T-cell (primary cell): ENCODE measurements around the gene INPP5J. TPM values are rescaled to one million over a fixed set of nuclear protein-coding genes. Genes with fewer than 3 reads are reported as not detected.

ENCODE experiments used
- ATAC-seq, 4 experiments: fragments of 200-7000 bp in 3 of 4; fragments of 150-1000 bp in 1 of 4; cut with Tn5 transposase; replicated peaks in 1 of 4; 1 replicate in 3 of 4; 2 replicates in 1 of 4; pipeline ENCODE4 v1.10.0; 2021; ENCODE audit warnings: moderate library complexity in 3 of 4, mild to moderate bottlenecking in 2 of 4, moderate number of reproducible peaks in 1 of 4
- CTCF ChIA-PET, 2 donors: fragments of 300-600 bp; sonication (Branson Sonifier 250); formaldehyde crosslinking; loops; one replicate each; lab custom pipeline; 2022; ENCODE audit warnings: antibody characterized with exemption in 2 of 2; lab: Charles Lee
- POLR2A ChIA-PET, 2 donors: fragments of 300-600 bp; sonication (Branson Sonifier 250); formaldehyde crosslinking; loops; one replicate each; lab custom pipeline; 2022; ENCODE audit warnings: antibody characterized with exemption in 2 of 2; lab: Charles Lee
- DNase-seq, 35 experiments: peaks; one replicate each; pipeline versions ENCODE4 v3.0.0 to v3.0.0-alpha.2; 2013 to 2023
- H3K27ac ChIP-seq: one replicate; pipeline ENCODE4 v1.5.1; 2013; ENCODE audit warnings: low read length
- H3K27me3 ChIP-seq, 2 experiments: replicated peaks in 1 of 2; 1 replicate in 1 of 2; 2 replicates in 1 of 2; pipeline versions ENCODE4 v1.6.1 to v1.7.0; 2013; ENCODE audit warnings: low read length in 1 of 2, mixed read lengths in 1 of 2; ENCODE audit not compliant: control insufficient read depth in 2 of 2, insufficient read depth in 2 of 2; ENCODE audit errors: extremely low read depth in 1 of 2
- H3K36me3 ChIP-seq, 2 donors: 1 replicate in 1 of 2; 2 replicates in 1 of 2; pipeline versions ENCODE4 v1.6.1 to v1.7.0; 2013; ENCODE audit warnings: low read length in 1 of 2; ENCODE audit not compliant: control insufficient read depth in 2 of 2, insufficient read depth in 1 of 2; ENCODE audit errors: extremely low read depth in 1 of 2
- H3K4me1 ChIP-seq, 2 experiments: 1 replicate in 1 of 2; 2 replicates in 1 of 2; pipeline versions ENCODE4 v1.6.1 to v1.7.0; 2013; ENCODE audit warnings: low read length in 2 of 2, mixed read lengths in 1 of 2; ENCODE audit not compliant: insufficient read depth in 2 of 2, control insufficient read depth in 1 of 2; ENCODE audit errors: extremely low read depth in 1 of 2
- H3K4me3 ChIP-seq, 2 donors: 1 replicate in 1 of 2; 2 replicates in 1 of 2; pipeline versions ENCODE4 v1.5.1 to v1.7.0; 2013; ENCODE audit warnings: mild to moderate bottlenecking in 2 of 2, low read length in 1 of 2, moderate library complexity in 1 of 2; ENCODE audit not compliant: control insufficient read depth in 1 of 2; ENCODE audit errors: extremely low read depth in 1 of 2
- H3K9me3 ChIP-seq: 2 replicates; pipeline ENCODE4 v1.7.0; 2013
- H3K27ac Mint-ChIP-seq, 2 donors: one replicate each; pipeline ENCODE4 v1.8.0; 2020 to 2021; ENCODE audit warnings: mild to moderate bottlenecking in 2 of 2, mixed read lengths in 2 of 2
- H3K27me3 Mint-ChIP-seq, 2 donors: one replicate each; pipeline ENCODE4 v1.8.0; 2021 to 2022; ENCODE audit warnings: mixed read lengths in 2 of 2
- H3K36me3 Mint-ChIP-seq: one replicate; pipeline ENCODE4 v1.8.0; 2021; ENCODE audit warnings: mixed read lengths
- H3K4me1 Mint-ChIP-seq, 3 donors: one replicate each; pipeline ENCODE4 v1.8.0; 2020 to 2022; ENCODE audit warnings: mixed read lengths in 3 of 3, mild to moderate bottlenecking in 1 of 3
- H3K4me3 Mint-ChIP-seq, 3 donors: one replicate each; pipeline ENCODE4 v1.8.0; 2020 to 2022; ENCODE audit warnings: mild to moderate bottlenecking in 3 of 3, mixed read lengths in 3 of 3, moderate library complexity in 3 of 3
- H3K9me3 Mint-ChIP-seq, 3 donors: one replicate each; pipeline ENCODE4 v1.8.0; 2020 to 2022; ENCODE audit warnings: mixed read lengths in 3 of 3
- WGBS: methylation state at CpG from one replicate; pipeline ENCODE4 v1.1.5; 2013; ENCODE audit warnings: missing lambda C conversion rate; ENCODE audit not compliant: insufficient coverage; 5-methylcytosine and 5-hydroxymethylcytosine counted together
- total RNA-seq, 35 experiments: library from RNA in 6 of 35; stranded (reverse) in 6 of 35; fragments of 120-200 nt in 1 of 35; gene quantifications; one replicate each; pipeline versions ENCODE4 v1.2.1 to v1.2.4 and lab custom pipeline; 2013 to 2026

INPP5J gene
- total RNA-seq, 5 donors from 2014 or later (not counting 1 experiment from before 2014, with no cell fraction given): 0.23 to 1.1 (median 0.35) TPM

DNA sequence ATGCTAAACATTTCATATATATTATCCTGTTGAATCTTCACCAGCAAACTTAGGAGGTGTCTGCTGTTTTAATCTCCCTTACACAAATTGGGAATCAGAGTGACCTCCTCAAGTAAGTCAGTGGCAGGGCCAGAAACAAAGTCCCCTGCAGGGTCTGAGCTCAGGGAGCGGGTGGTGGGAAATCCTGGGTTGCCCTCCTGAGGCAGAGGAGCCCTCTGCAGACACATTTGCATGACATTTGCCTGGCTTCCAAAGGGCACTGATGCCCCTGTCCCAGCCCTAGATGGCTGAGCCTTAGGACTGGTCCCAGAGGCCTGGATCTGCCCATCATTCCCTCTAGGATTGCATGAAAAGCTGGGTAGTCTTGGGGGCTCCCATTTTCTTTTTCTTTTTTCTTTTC lies 2.1 kb upstream of the INPP5J start:
- Histone ChIP-seq H3K4me3 (no peak overlapping the region), H3K4me1 (no peaks in the 10 kb centered on the region), H3K36me3 (no peaks in the 10 kb centered on the region), H3K27me3 (peaks cover 0 to 2% of the 10 kb centered on the region in 2 experiments), H3K9me3 (no peaks in the 10 kb centered on the region), H3K27ac (no peak overlapping the region)
- POLR2A ChIA-PET: no interaction called here
- WGBS: 100% methylated on average over 1 of the region's 1 CpG
- Mint-ChIP-seq H3K4me1 (no peaks in the 10 kb centered on the region), H3K36me3 (no peaks in the 10 kb centered on the region), H3K27ac (no peak overlapping the region), H3K4me3 (no peak overlapping the region), H3K9me3 (no peaks in the 10 kb centered on the region), H3K27me3 (no peaks in the 10 kb centered on the region)
- CTCF ChIA-PET: interaction anchor here (0.5 kb wide), 2 partner anchors 12 to 387 kb away, joined by 3 read pairs; no protein-coding TSS in a partner anchor
- ATAC-seq (no peak), DNase-seq (no peak)

DNA sequence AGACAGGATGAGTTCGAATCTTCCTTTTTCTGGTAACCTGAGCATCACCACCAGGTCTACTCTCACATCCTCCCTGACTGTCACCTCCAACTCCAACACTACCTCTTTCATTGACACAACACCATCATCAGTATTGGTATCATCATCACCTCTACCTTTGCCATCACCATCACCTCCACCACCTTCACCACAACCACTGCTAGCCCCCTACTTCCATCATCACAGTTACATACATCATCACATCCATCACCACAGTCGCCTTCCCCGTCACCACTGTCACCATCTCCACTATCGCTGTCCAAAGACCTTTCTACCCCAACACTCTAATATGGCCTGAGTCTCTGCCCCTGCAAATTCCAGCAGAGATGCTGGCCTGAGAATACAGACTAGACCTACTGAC lies 1.4 kb upstream of the INPP5J start:
- Histone ChIP-seq H3K4me3 (no peak overlapping the region), H3K27ac (no peak overlapping the region), H3K4me1 (no peaks in the 10 kb centered on the region), H3K27me3 (peaks cover 0 to 2% of the 10 kb centered on the region in 2 experiments), H3K36me3 (no peaks in the 10 kb centered on the region), H3K9me3 (no peaks in the 10 kb centered on the region)
- H3K36me3 Mint-ChIP-seq: no peaks in the 10 kb centered on the region
- no peaks in the 10 kb centered on the region for H3K27me3 Mint-ChIP-seq
- no peaks in the 10 kb centered on the region for H3K4me1 Mint-ChIP-seq
- DNase-seq (no peak), ATAC-seq (no peak)
- no peak overlapping the region for H3K4me3 Mint-ChIP-seq
- no peak overlapping the region for H3K27ac Mint-ChIP-seq
- no peaks in the 10 kb centered on the region for H3K9me3 Mint-ChIP-seq
- ChIA-PET POLR2A (no interaction called here), CTCF (no interaction called here)
- no CpG with 5 or more reads among the region's 4 CpGs for WGBS

DNA sequence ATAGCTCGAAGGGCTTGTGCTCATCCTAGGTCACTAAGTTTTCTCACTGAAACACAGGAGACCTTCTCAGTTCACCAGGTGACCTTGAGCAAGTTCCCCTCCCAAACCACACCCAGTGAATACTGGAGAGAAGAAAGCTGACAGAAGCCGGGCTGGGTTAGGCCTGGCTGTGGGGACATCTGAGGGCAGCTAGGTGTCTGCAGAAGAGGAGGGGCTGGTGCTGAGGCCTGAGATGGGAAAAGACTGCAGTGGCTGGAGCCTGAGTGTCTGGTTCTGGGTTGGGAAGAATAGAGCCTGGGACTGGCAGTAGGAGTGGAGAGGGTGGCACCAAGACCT lies 602 bp upstream of the INPP5J start:
- POLR2A ChIA-PET: no interaction called here

DNA sequence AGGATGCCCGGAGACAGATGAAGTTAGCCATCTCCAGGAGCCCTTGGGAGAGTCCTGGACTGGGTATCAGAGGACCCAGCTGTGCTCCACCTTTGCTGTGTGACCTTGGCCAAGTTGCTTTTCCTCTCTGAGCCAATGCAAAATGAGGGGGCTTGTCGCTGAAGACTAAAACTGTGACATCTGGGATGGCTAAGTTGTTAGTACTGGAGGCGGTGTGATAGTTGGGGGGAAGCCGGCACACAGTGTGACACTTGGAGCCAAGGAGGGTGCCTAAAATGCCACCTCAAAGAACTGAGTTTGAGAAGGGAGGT lies 481 bp downstream of the INPP5J start:
- WGBS: 84% methylated on average over 4 of the region's 4 CpGs
- H3K27ac ChIP-seq: no peak overlapping the region
- no peaks in the 10 kb centered on the region for H3K36me3 ChIP-seq
- H3K27me3 ChIP-seq: peaks cover 0 to 10% of the 10 kb centered on the region in 2 experiments
- no peaks in the 10 kb centered on the region for H3K9me3 Mint-ChIP-seq
- no peaks in the 10 kb centered on the region for H3K9me3 ChIP-seq
- CTCF ChIA-PET: no interaction called here
- H3K4me3 Mint-ChIP-seq: no peak overlapping the region
- ATAC-seq: no peak
- no peak for DNase-seq
- H3K27me3 Mint-ChIP-seq: no peaks in the 10 kb centered on the region
- H3K4me3 ChIP-seq: no peak overlapping the region
- H3K4me1 ChIP-seq: no peaks in the 10 kb centered on the region
- no peak overlapping the region for H3K27ac Mint-ChIP-seq
- no peaks in the 10 kb centered on the region for H3K36me3 Mint-ChIP-seq
- H3K4me1 Mint-ChIP-seq: no peaks in the 10 kb centered on the region
- POLR2A ChIA-PET: no interaction called here

More for the DNA sequence above, 602 bp upstream of the INPP5J start:
- no peaks in the 10 kb centered on the region for H3K36me3 ChIP-seq
- no peaks in the 10 kb centered on the region for H3K9me3 ChIP-seq
- H3K4me1 Mint-ChIP-seq: no peaks in the 10 kb centered on the region
- H3K4me3 Mint-ChIP-seq: no peak overlapping the region
- H3K9me3 Mint-ChIP-seq: no peaks in the 10 kb centered on the region
- CTCF ChIA-PET: no interaction called here
- H3K4me1 ChIP-seq: no peaks in the 10 kb centered on the region
- H3K27me3 Mint-ChIP-seq: no peaks in the 10 kb centered on the region
- DNase-seq: no peak
- peaks cover 0 to 2% of the 10 kb centered on the region in 2 experiments for H3K27me3 ChIP-seq
- H3K27ac ChIP-seq: no peak overlapping the region
- H3K27ac Mint-ChIP-seq: peak overlapping the region in 1 of 2 donors; percentile 73
- no peaks in the 10 kb centered on the region for H3K36me3 Mint-ChIP-seq
- WGBS: 100% methylated on average over 1 of the region's 2 CpGs
- H3K4me3 ChIP-seq: no peak overlapping the region
- ATAC-seq: no peak

DNA sequence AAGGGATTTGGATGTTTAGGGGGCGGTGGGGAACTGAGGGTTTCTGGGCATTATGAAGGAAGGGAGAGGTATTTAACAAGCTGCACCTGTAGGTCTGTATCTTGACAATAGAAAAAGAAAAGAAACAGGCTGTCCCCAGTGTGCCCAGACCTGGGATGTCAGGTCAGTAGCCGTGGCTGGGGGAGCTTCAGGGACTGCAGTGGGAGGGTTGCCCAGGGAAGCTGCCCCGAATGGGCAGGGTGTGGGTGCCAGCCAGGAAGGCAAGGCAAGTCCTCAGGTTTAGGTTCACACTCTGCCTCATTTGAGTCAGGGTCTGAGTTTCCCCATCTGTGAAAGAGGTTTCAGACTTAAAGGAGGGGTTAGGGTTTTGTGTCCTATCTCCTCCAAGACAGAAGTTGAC lies 1.5 kb downstream of the INPP5J start:
- H3K27me3 ChIP-seq: peaks cover 0 to 15% of the 10 kb centered on the region in 2 experiments
- no peak overlapping the region for H3K27ac Mint-ChIP-seq
- POLR2A ChIA-PET: no interaction called here
- H3K27ac ChIP-seq: no peak overlapping the region
- H3K4me3 Mint-ChIP-seq: no peak overlapping the region
- CTCF ChIA-PET: no interaction called here
- H3K9me3 ChIP-seq: no peaks in the 10 kb centered on the region
- 100% methylated on average over 1 of the region's 3 CpGs for WGBS
- H3K4me1 Mint-ChIP-seq: no peaks in the 10 kb centered on the region
- no peak overlapping the region for H3K4me3 ChIP-seq
- no peaks in the 10 kb centered on the region for H3K9me3 Mint-ChIP-seq
- no peaks in the 10 kb centered on the region for H3K27me3 Mint-ChIP-seq
- ATAC-seq (no peak), DNase-seq (no peak)
- H3K36me3 Mint-ChIP-seq: no peaks in the 10 kb centered on the region
- H3K36me3 ChIP-seq: no peaks in the 10 kb centered on the region
- no peaks in the 10 kb centered on the region for H3K4me1 ChIP-seq

DNA sequence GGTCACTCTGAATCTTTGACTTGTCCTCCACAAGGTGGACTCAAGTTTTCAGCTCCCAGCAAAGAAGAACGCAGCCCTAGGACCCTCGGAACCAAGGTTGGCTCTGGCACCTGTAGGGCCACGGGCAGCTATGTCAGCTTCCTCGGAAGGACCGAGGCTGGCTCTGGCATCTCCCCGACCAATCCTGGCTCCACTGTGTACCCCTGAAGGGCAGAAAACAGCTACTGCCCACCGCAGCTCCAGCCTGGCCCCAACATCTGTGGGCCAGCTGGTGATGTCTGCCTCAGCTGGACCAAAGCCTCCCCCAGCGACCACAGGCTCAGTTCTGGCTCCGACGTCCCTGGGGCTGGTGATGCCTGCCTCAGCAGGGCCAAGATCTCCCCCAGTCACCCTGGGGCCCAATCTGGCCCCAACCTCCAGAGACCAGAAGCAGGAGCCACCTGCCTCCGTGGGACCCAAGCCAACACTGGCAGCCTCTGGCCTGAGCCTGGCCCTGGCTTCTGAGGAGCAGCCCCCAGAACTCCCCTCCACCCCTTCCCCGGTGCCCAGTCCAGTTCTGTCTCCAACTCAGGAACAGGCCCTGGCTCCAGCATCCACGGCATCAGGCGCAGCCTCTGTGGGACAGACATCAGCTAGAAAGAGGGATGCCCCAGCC lies 2.2 kb downstream of the INPP5J start:
- 82% methylated on average over 14 of the region's 14 CpGs for WGBS
- DNase-seq (no peak), ATAC-seq (no peak)
- no peak overlapping the region for H3K27ac ChIP-seq
- Mint-ChIP-seq H3K4me1 (no peaks in the 10 kb centered on the region), H3K4me3 (no peak overlapping the region), H3K27me3 (no peaks in the 10 kb centered on the region), H3K36me3 (no peaks in the 10 kb centered on the region), H3K9me3 (no peaks in the 10 kb centered on the region), H3K27ac (no peak overlapping the region)
- peaks cover 0 to 15% of the 10 kb centered on the region in 2 experiments for H3K27me3 ChIP-seq
- no peaks in the 10 kb centered on the region for H3K9me3 ChIP-seq
- no peaks in the 10 kb centered on the region for H3K4me1 ChIP-seq
- no peaks in the 10 kb centered on the region for H3K36me3 ChIP-seq
- ChIA-PET CTCF (no interaction called here), POLR2A (no interaction called here)
- H3K4me3 ChIP-seq: no peak overlapping the region
